ENCODE measurements around the gene SYNJ2. TPM values are rescaled to one million over a fixed set of nuclear protein-coding genes. Genes with fewer than 3 reads are reported as not detected.

SYNJ2 gene
- total RNA-seq, 2 experiments from 2014 or later = 32.2 to 32.3 TPM

- Mint-ChIP-seq H3K4me1 (ENCODE audit: low read depth) (no peaks in the 10 kb centered on the region), H3K9me3 (no peaks in the 10 kb centered on the region), H3K4me3 (no peak overlapping the region), H3K27me3 (no peaks in the 10 kb centered on the region), H3K36me3 (peaks cover 4% of the 10 kb centered on the region), H3K27ac (no peak overlapping the region)
- intact Hi-C loops (cut with micrococcal nuclease) = no loop called here
- CTCF ChIA-PET = no interaction called here
- no peak for DNase-seq
- POLR2A ChIA-PET = no interaction called here
These were observed 121.6 kb downstream of the SYNJ2 start for GRCh38 chr6:158103228-158103627.

DNA sequence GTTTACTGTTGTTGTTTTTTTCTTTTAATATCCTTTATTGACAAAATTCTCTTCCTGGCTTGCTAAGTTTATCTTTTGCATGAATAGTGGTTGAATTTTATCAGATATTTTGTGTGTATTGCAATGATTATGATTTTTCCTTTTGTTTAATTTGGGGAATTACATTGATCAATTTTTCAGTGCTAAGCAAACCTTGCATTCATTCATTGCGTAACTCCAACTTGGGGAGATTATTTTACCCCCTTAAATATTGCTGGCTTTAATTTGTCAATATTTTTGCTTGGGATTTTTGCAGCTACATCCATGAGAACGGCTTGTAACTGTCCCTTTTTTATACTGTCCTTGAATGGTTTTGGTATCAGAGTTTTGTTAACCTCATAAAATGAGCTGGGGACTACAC is 123.0 kb downstream of the SYNJ2 start:
- H3K4me1 Mint-ChIP-seq (ENCODE audit: low read depth) = no peaks in the 10 kb centered on the region
- peaks cover 5% of the 10 kb centered on the region for H3K36me3 Mint-ChIP-seq
- H3K9me3 Mint-ChIP-seq = no peaks in the 10 kb centered on the region
- H3K27ac Mint-ChIP-seq = no peak overlapping the region
- intact Hi-C loops (cut with micrococcal nuclease) = no loop called here
- H3K27me3 Mint-ChIP-seq = no peaks in the 10 kb centered on the region
- CTCF ChIA-PET = interaction anchor here (0.6 kb wide), 1 partner anchor 881 kb away, joined by 4 read pairs; no protein-coding TSS in a partner anchor
- H3K4me3 Mint-ChIP-seq = no peak overlapping the region
- POLR2A ChIA-PET = no interaction called here
- DNase-seq = no peak

GRCh38 chr6:158109748-158110147 is 128.1 kb downstream of the SYNJ2 start:
- intact Hi-C loops (cut with micrococcal nuclease) = no loop called here

DNA sequence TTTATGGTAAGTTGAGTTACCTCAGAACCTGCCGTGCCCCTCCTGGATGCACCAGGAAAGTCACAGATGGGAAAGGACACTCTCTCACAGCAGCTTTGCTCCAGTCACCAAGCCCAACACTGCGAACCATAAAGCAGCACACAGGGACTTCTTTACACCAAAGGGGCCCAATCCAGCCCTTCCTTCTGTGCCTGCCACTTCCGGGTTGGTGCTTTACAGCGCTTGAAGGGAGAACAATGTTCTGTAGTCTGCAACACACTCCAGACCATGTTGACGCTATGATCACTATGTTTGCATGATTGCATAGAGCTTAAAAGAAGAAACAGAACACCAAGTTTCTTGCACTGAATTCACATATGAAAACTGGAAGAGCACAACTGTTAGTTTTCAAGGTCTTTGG is 129.3 kb downstream of the SYNJ2 start:
- H3K4me3 Mint-ChIP-seq = no peak overlapping the region
- no peaks in the 10 kb centered on the region for H3K4me1 Mint-ChIP-seq (ENCODE audit: low read depth)
- no peaks in the 10 kb centered on the region for H3K9me3 Mint-ChIP-seq
- H3K27me3 Mint-ChIP-seq = no peaks in the 10 kb centered on the region
- no peak for DNase-seq
- POLR2A ChIA-PET = no interaction called here
- CTCF ChIA-PET = interaction anchor here (1.4 to 1.5 kb wide), 2 partner anchors 11 to 39 kb away, joined by 3 to 4 read pairs; no protein-coding TSS in a partner anchor
- H3K36me3 Mint-ChIP-seq = peaks cover 22% of the 10 kb centered on the region
- intact Hi-C loops (cut with micrococcal nuclease) = no loop called here
- H3K27ac Mint-ChIP-seq = no peak overlapping the region

More at GRCh38 chr6:158109748-158110147, 128.1 kb downstream of the SYNJ2 start:
- no peak overlapping the region for H3K27ac Mint-ChIP-seq
- H3K36me3 Mint-ChIP-seq = peaks cover 18% of the 10 kb centered on the region
- H3K4me1 Mint-ChIP-seq (ENCODE audit: low read depth) = no peaks in the 10 kb centered on the region
- H3K4me3 Mint-ChIP-seq = no peak overlapping the region
- CTCF ChIA-PET = no interaction called here
- POLR2A ChIA-PET = no interaction called here
- H3K9me3 Mint-ChIP-seq = no peaks in the 10 kb centered on the region
- DNase-seq = no peak
- no peaks in the 10 kb centered on the region for H3K27me3 Mint-ChIP-seq

DNA sequence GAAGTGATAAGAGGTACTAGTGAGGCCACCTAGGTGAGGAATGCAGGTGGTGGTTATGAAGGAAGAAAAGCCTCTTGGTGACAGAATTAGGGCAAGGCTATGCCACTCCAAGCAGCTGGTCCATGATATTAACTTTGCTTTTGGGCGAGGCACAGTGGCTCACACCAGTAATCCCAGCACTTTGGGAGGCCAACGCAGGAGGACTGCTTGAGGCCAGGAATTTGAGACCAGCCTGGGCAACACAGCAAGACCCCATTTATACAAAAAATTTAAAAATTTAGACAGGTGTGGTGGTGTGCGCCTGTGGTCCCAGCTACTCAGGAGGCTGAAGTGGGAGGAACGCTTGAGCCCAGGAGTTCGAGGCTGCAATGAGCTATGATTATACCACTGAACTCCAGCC is 130.3 kb downstream of the SYNJ2 start:
- H3K4me3 Mint-ChIP-seq = no peak overlapping the region
- H3K9me3 Mint-ChIP-seq = no peaks in the 10 kb centered on the region
- intact Hi-C loops (cut with micrococcal nuclease) = no loop called here
- peaks cover 24% of the 10 kb centered on the region for H3K36me3 Mint-ChIP-seq
- no peak for DNase-seq
- H3K4me1 Mint-ChIP-seq (ENCODE audit: low read depth) = no peaks in the 10 kb centered on the region
- ChIA-PET POLR2A (no interaction called here), CTCF (interaction anchor here (1.5 kb wide), 2 partner anchors 12 to 40 kb away, joined by 4 read pairs; no protein-coding TSS in a partner anchor)
- H3K27me3 Mint-ChIP-seq = no peaks in the 10 kb centered on the region
- H3K27ac Mint-ChIP-seq = no peak overlapping the region

DNA sequence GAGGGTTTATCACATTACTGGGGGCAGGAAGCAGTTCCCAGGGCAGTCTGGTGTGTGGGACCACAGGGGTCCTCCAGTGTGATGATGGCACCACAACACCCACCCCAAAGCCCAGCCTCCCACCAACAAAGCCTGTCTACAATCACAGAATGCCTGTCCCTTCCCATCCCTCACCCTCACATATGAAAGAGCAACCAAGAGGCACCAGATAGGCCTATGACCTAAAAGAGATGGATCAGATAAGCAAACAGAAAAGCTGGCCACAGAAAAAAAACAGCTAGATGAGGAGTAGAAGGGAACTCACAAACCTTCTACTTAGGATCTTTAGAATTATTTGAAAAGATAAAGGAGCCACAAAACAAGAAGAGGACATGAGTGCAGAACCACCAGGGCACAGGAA is 132.1 kb downstream of the SYNJ2 start:
- no peak overlapping the region for H3K27ac Mint-ChIP-seq
- no peaks in the 10 kb centered on the region for H3K27me3 Mint-ChIP-seq
- DNase-seq = no peak
- H3K4me3 Mint-ChIP-seq = no peak overlapping the region
- ChIA-PET POLR2A (no interaction called here), CTCF (no interaction called here)
- H3K36me3 Mint-ChIP-seq = peaks cover 28% of the 10 kb centered on the region
- H3K4me1 Mint-ChIP-seq (ENCODE audit: low read depth) = no peaks in the 10 kb centered on the region
- intact Hi-C loops (cut with micrococcal nuclease) = no loop called here
- no peaks in the 10 kb centered on the region for H3K9me3 Mint-ChIP-seq

GRCh38 chr6:158115102-158115501 is 133.4 kb downstream of the SYNJ2 start:
- CTCF ChIA-PET = no interaction called here
- POLR2A ChIA-PET = no interaction called here
- H3K4me3 Mint-ChIP-seq = no peak overlapping the region
- H3K36me3 Mint-ChIP-seq = peaks cover 20% of the 10 kb centered on the region
- H3K9me3 Mint-ChIP-seq = no peaks in the 10 kb centered on the region
- no peaks in the 10 kb centered on the region for H3K4me1 Mint-ChIP-seq (ENCODE audit: low read depth)
- no peak for DNase-seq
- H3K27ac Mint-ChIP-seq = no peak overlapping the region
- intact Hi-C loops (cut with micrococcal nuclease) = no loop called here
- no peaks in the 10 kb centered on the region for H3K27me3 Mint-ChIP-seq

DNA sequence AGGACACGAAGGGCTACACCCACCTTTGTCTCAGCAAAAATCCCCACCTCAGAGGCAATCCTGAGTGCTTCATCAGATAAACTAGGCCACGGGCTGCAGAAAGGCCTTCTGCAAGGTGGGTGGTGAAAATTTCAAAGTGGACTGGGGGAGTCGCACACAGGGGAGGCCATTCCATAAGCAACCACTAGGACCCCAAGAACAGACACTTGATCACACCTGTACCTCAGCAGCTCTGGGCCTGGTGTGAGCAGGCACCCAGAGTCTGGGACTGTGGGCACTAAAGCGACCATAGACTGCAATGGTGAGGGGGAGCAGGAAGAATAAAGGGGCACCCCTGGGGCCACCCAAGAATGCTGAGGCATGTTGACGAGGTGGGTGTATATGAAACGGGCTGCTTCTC is 133.8 kb downstream of the SYNJ2 start:
- intact Hi-C loops (cut with micrococcal nuclease) = no loop called here
- H3K4me3 Mint-ChIP-seq = no peak overlapping the region
- POLR2A ChIA-PET = no interaction called here
- CTCF ChIA-PET = no interaction called here
- H3K9me3 Mint-ChIP-seq = no peaks in the 10 kb centered on the region
- no peaks in the 10 kb centered on the region for H3K4me1 Mint-ChIP-seq (ENCODE audit: low read depth)
- no peak for DNase-seq
- H3K27me3 Mint-ChIP-seq = no peaks in the 10 kb centered on the region
- H3K27ac Mint-ChIP-seq = no peak overlapping the region
- H3K36me3 Mint-ChIP-seq = peaks cover 23% of the 10 kb centered on the region

GRCh38 chr6:158118886-158119285 is 137.2 kb downstream of the SYNJ2 start:
- H3K27me3 Mint-ChIP-seq = no peaks in the 10 kb centered on the region
- H3K4me1 Mint-ChIP-seq (ENCODE audit: low read depth) = no peaks in the 10 kb centered on the region
- POLR2A ChIA-PET = no interaction called here
- no peaks in the 10 kb centered on the region for H3K9me3 Mint-ChIP-seq
- no peak overlapping the region for H3K4me3 Mint-ChIP-seq
- CTCF ChIA-PET = no interaction called here
- peaks cover 22% of the 10 kb centered on the region for H3K36me3 Mint-ChIP-seq
- DNase-seq = no peak
- intact Hi-C loops (cut with micrococcal nuclease) = no loop called here
- no peak overlapping the region for H3K27ac Mint-ChIP-seq

GRCh38 chr6:158121335-158121734 is 139.7 kb downstream of the SYNJ2 start:
- CTCF ChIA-PET = no interaction called here
- Mint-ChIP-seq H3K9me3 (no peaks in the 10 kb centered on the region), H3K27ac (no peak overlapping the region), H3K4me1 (ENCODE audit: low read depth) (no peaks in the 10 kb centered on the region), H3K27me3 (no peaks in the 10 kb centered on the region), H3K4me3 (no peak overlapping the region), H3K36me3 (peaks cover 21% of the 10 kb centered on the region)
- POLR2A ChIA-PET = no interaction called here
- intact Hi-C loops (cut with micrococcal nuclease) = no loop called here
- no peak for DNase-seq

DNA sequence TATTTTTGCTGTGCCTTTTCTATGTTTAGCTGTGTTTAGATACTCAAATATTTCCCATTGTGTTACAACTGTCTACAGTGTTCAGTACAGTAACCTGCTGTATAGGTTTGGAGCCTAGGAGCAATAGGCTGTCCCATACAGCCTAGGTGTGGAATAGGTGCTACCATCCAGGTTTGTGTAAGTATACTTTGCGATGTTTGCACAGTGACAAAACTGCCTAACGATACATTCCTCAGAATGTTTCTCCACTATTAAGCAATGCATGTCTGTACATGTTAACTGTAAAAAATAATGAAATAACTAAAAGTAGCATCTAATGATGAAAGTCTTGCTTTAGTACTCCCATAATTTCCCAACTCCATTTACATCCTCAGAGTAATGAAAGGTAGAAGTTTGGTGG is 140.4 kb downstream of the SYNJ2 start:
- ChIA-PET POLR2A (no interaction called here), CTCF (no interaction called here)
- intact Hi-C loops (cut with micrococcal nuclease) = no loop called here
- Mint-ChIP-seq H3K4me1 (ENCODE audit: low read depth) (no peaks in the 10 kb centered on the region), H3K9me3 (no peaks in the 10 kb centered on the region), H3K36me3 (peaks cover 21% of the 10 kb centered on the region), H3K27me3 (no peaks in the 10 kb centered on the region), H3K27ac (no peak overlapping the region), H3K4me3 (no peak overlapping the region)
- DNase-seq = no peak

DNA sequence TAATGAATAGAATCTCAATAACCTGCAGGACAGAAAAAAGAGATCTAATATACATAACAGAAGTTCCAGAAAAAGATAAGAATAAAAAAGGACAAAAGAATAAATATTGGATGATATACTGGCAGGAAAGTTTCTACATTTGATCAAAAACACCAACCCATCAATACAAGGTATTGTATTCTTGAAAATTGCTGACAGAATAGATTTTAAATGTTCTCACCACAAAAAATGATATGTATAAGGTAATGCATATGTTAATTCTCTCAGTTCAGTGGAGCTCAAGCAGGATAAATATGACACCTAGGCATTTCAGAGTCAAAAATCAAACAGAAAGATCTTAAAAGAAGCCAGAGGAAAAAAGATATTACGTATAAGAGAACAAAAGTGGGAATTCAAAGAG is 142.6 kb downstream of the SYNJ2 start:
- H3K9me3 Mint-ChIP-seq = no peaks in the 10 kb centered on the region
- no peaks in the 10 kb centered on the region for H3K4me1 Mint-ChIP-seq (ENCODE audit: low read depth)
- no peak overlapping the region for H3K27ac Mint-ChIP-seq
- no peaks in the 10 kb centered on the region for H3K27me3 Mint-ChIP-seq
- no peak overlapping the region for H3K4me3 Mint-ChIP-seq
- POLR2A ChIA-PET = no interaction called here
- DNase-seq = no peak
- intact Hi-C loops (cut with micrococcal nuclease) = no loop called here
- CTCF ChIA-PET = no interaction called here
- H3K36me3 Mint-ChIP-seq = peaks cover 21% of the 10 kb centered on the region

DNA sequence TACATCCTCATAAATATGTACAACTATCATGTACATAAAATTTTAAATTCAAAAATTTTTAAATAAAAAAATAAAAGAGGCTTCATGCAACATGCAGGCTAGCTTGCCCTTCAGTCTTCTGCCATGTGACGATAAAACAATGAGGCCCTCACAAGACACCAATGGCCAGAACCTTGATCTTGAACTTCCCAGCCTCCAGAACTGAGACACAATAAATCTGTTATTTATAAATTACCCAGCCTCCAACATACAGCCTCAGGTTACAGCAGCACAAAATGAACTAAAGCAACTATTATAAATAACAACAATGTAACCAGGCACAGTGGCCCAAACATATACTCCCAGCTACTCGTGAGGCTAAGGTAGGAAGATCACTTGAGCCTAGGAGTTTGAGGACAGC is 143.6 kb downstream of the SYNJ2 start:
- Mint-ChIP-seq H3K9me3 (no peaks in the 10 kb centered on the region), H3K36me3 (peaks cover 21% of the 10 kb centered on the region), H3K27me3 (no peaks in the 10 kb centered on the region), H3K4me3 (no peak overlapping the region), H3K4me1 (ENCODE audit: low read depth) (no peaks in the 10 kb centered on the region), H3K27ac (no peak overlapping the region)
- intact Hi-C loops (cut with micrococcal nuclease) = no loop called here
- ChIA-PET POLR2A (no interaction called here), CTCF (no interaction called here)
- no peak for DNase-seq

DNA sequence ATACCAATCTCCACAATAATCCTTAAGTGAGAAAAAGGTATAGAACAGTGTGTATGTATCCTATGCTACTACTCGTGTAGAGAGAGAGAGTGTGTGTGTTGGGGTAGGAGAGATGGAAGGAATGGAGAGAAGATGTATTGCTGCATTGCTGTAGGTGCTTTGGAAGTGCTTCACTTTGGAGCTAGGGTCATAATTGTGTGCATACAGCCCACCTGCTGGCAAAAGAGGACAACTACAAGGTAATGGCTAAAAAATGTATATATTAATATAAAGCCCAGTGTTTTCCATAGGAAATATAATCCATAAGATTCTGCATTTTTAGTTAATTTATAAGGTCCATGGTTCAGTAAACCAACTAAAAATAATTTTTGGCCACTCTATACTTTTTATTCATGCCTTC is 150.3 kb downstream of the SYNJ2 start:
- no peak for DNase-seq
- H3K4me1 Mint-ChIP-seq (ENCODE audit: low read depth) = no peaks in the 10 kb centered on the region
- ChIA-PET CTCF (interaction anchor here (0.6 to 1.9 kb wide), 3 partner anchors 26 to 817 kb away, joined by 3 to 5 read pairs (median 5); no protein-coding TSS in a partner anchor), POLR2A (no interaction called here)
- no peaks in the 10 kb centered on the region for H3K27me3 Mint-ChIP-seq
- no peak overlapping the region for H3K4me3 Mint-ChIP-seq
- H3K9me3 Mint-ChIP-seq = no peaks in the 10 kb centered on the region
- H3K27ac Mint-ChIP-seq = no peak overlapping the region
- intact Hi-C loops (cut with micrococcal nuclease) = no loop called here
- peaks cover 4% of the 10 kb centered on the region for H3K36me3 Mint-ChIP-seq
